Glutamatergic neuron (in vitro differentiated cells): Measurements from ENCODE around the gene SERINC4. TPM values are rescaled to one million over a fixed set of nuclear protein-coding genes. Genes with fewer than 3 reads are reported as not detected.
A peak's percentile ranks its signal among the peaks of the same experiment; 100 is the strongest.

Source experiments
- DNase-seq: peaks from one replicate; pipeline ENCODE4 v3.0.0; 2022
- H3K27ac Mint-ChIP-seq: one replicate; pipeline ENCODE4 v1.8.0; 2020; ENCODE audit warnings: mild to moderate bottlenecking, mixed read lengths, inconsistent platforms; ENCODE audit not compliant: unreplicated experiment
- H3K27me3 Mint-ChIP-seq: one replicate; pipeline ENCODE4 v1.8.0; 2020; ENCODE audit warnings: mild to moderate bottlenecking, moderate library complexity, mixed read lengths, inconsistent platforms; ENCODE audit not compliant: unreplicated experiment
- H3K36me3 Mint-ChIP-seq: one replicate; pipeline ENCODE4 v1.8.0; 2020; ENCODE audit warnings: mild to moderate bottlenecking, mixed read lengths, inconsistent platforms; ENCODE audit not compliant: unreplicated experiment
- H3K4me1 Mint-ChIP-seq: one replicate; pipeline ENCODE4 v1.8.0; 2020; ENCODE audit warnings: mild to moderate bottlenecking, low read depth, mixed read lengths, inconsistent platforms; ENCODE audit not compliant: unreplicated experiment
- H3K4me3 Mint-ChIP-seq: one replicate; pipeline ENCODE4 v1.8.0; 2020; ENCODE audit warnings: mild to moderate bottlenecking, mixed read lengths, inconsistent platforms; ENCODE audit not compliant: unreplicated experiment
- H3K9me3 Mint-ChIP-seq: one replicate; pipeline ENCODE4 v1.8.0; 2020; ENCODE audit warnings: mild to moderate bottlenecking, moderate library complexity, mixed read lengths, inconsistent platforms; ENCODE audit not compliant: unreplicated experiment
- CTCF ChIP-seq: fragments of 200-600 bp; sonication (generic); IDR thresholded peaks from one replicate; pipeline ENCODE4 v1.5.0; 2021; ENCODE audit not compliant: partially characterized antibody, unreplicated experiment
- total RNA-seq: library from RNA; stranded (reverse); fragmentation: NEBNext Ultra II Directional; extraction: Animal tissue kit (Norgen Biotek cat#: 25700); gene quantifications from one replicate; pipeline ENCODE4 v1.2.1, GENCODE V29; 2021; ENCODE audit not compliant: unreplicated experiment

The SERINC4 gene
- total RNA-seq, 1 donor from 2014 or later: not detected

DNA sequence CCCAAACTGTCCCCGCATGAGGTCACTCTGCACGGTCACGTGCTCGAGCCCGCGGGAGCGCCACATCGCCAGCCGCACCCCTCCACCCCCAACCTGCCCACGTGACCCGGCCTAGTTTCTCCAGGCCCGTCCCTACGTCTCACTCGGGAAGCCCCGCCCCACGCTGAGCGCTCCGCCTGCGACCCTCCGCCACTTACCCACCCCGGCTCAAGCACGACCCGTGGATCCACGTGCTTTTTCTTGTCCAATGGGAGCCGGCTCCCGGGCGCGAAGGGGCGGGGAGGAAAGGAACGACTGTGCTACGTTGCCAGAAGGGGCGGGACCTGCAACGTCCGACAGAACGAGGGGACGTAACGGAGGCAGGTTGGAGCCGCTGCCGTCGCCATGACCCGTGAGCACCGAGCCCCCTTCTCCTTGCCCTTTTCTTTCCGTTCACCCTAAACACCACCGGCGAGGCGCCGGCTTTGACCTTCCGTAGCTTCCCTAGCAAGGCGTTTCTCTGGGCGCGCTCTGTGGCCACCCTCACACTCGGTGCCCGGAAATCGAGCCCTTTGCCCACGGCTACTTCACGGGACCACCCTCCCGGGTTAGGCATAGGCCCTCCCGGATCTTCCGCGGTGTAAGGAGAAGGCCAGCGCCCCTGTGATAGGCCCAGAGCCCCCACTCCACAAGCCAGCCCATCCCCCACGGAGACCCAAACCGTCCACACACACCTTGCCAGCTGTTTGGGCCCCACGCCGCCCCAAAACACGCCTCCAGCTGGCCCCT lies 7.8 kb downstream of the SERINC4 start, which contains the start of gene SERF2:
SERF2 (plus strand) TSS at position 328 of the 768 bp plus-strand sequence; CDS start at position 385, 57 bp downstream.
- Mint-ChIP-seq H3K9me3 (peaks cover 16% of the 10 kb centered on the region), H3K4me3 (peak within 1 kb of the TSS; percentile 87), H3K27me3 (peaks cover 4% of the 10 kb centered on the region), H3K27ac (peak within 1 kb of the TSS; percentile 97), H3K4me1 (peaks cover 17% of the 10 kb centered on the region), H3K36me3 (peaks cover 6% of the 10 kb centered on the region)
- DNase-seq: peak; percentile 100
- TF ChIP-seq CTCF: no peak

DNA sequence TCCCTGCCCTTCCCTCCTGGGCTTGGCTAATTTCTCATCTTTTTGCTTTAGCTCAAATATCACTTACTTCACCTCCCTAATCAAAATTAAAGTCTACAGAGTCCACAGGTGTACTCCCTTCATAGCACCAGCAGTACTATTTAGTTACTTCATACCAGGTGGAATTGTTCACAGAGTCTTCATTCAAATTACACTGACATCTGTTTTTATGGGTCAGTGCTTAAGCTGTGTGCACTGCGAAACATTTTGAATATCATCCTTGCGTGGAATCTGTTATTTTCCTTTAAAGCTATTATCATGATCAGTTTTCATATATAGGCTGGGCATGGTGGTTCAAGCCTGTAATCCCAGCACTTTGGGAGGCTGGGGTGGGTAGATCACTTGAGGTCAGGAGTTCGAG lies 10.6 kb downstream of the SERINC4 start:
- Mint-ChIP-seq H3K4me1 (peaks cover 14% of the 10 kb centered on the region), H3K27ac (no peak overlapping the region), H3K36me3 (peaks cover 4% of the 10 kb centered on the region)

GRCh38 chr15:43779016-43779415 lies 21.0 kb downstream of the SERINC4 start:
- no peaks in the 10 kb centered on the region for H3K36me3 Mint-ChIP-seq
- DNase-seq: no peak
- peaks cover 4% of the 10 kb centered on the region for H3K9me3 Mint-ChIP-seq

More for the DNA sequence above, 10.6 kb downstream of the SERINC4 start:
- no peak for TF ChIP-seq CTCF
- Mint-ChIP-seq H3K4me3 (no peak overlapping the region), H3K27me3 (peaks cover 4% of the 10 kb centered on the region), H3K9me3 (peaks cover 14% of the 10 kb centered on the region)
- DNase-seq: no peak

GRCh38 chr15:43777267-43777914 lies 22.6 kb downstream of the SERINC4 start:
- Mint-ChIP-seq H3K4me3 (peak overlapping the region; percentile 82), H3K27ac (no peak overlapping the region), H3K4me1 (no peaks in the 10 kb centered on the region), H3K9me3 (peaks cover 4% of the 10 kb centered on the region), H3K36me3 (no peaks in the 10 kb centered on the region), H3K27me3 (no peaks in the 10 kb centered on the region)
- peak; percentile 72 for DNase-seq
- peak; percentile 70 for TF ChIP-seq CTCF

More at GRCh38 chr15:43779016-43779415, 21.0 kb downstream of the SERINC4 start:
- no peak for TF ChIP-seq CTCF
- Mint-ChIP-seq H3K4me1 (no peaks in the 10 kb centered on the region), H3K27ac (no peak overlapping the region), H3K27me3 (no peaks in the 10 kb centered on the region), H3K4me3 (no peak overlapping the region)
